ENCODE measurements around the gene SNRNP40. TPM values are rescaled to one million over a fixed set of nuclear protein-coding genes. Genes with fewer than 3 reads are reported as not detected.
A peak's percentile ranks its signal among the peaks of the same experiment; 100 is the strongest.

SNRNP40 gene
- total and polyA plus RNA-seq, 2 of the 13 experiments (the other 11 are each of a cell fraction or from before 2014, with no cell fraction given): 51.0 to 147 TPM

GRCh38 chr1:31296486-31297276, at the start of gene SNRNP40, which contains the start of gene ZCCHC17 (continued):
- TF ChIP-seq HNF4G (IDR thresholded peaks at IDR 0.05; ENCODE audit: borderline replicate concordance, low read depth, low read length): no peak
- TF ChIP-seq HNF4G (CRISPR knock-in tag; IDR thresholded peaks at IDR 0.05; ENCODE audit: borderline replicate concordance, low read depth): no peak
- peak; percentile 80 for TF ChIP-seq RBM39 (IDR thresholded peaks at IDR 0.05; ENCODE audit: low read depth, low read length, poor library complexity, severe bottlenecking)
- TF ChIP-seq NFYB (CRISPR knock-in tag; IDR thresholded peaks at IDR 0.05): peak; percentile 89
- no peak for TF ChIP-seq PAF1 (CRISPR knock-in tag; IDR thresholded peaks at IDR 0.05)
- TF ChIP-seq TCF12 (IDR thresholded peaks at IDR 0.05): no peak
- TF ChIP-seq TCF12 (CRISPR knock-in tag; IDR thresholded peaks at IDR 0.05): no peak
- TF ChIP-seq U2AF1 (optimal IDR thresholded peaks at IDR 0.05; ENCODE audit: low read depth, low read length): no peak
- TF ChIP-seq ZKSCAN1 (IDR thresholded peaks at IDR 0.05; ENCODE audit: low read length): no peak
- TF ChIP-seq, protein P1, sequence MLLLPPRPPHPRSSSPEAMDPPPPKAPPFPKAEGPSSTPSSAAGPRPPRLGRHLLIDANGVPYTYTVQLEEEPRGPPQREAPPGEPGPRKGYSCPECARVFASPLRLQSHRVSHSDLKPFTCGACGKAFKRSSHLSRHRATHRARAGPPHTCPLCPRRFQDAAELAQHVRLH (CRISPR knock-in tag; IDR thresholded peaks at IDR 0.05; ENCODE audit: borderline replicate concordance, low read depth): peak; percentile 9; the same call in 1 of the 2 replicates
- no peak for TF ChIP-seq MTA3 (CRISPR knock-in tag; IDR thresholded peaks at IDR 0.05)
- 0 out of 2 replicates have a peak, but pooled peaks have one; percentile 30 for TF ChIP-seq ZNF616 (CRISPR knock-in tag; IDR thresholded peaks at IDR 0.05; ENCODE audit: low read depth)
- TF ChIP-seq, protein P2, sequence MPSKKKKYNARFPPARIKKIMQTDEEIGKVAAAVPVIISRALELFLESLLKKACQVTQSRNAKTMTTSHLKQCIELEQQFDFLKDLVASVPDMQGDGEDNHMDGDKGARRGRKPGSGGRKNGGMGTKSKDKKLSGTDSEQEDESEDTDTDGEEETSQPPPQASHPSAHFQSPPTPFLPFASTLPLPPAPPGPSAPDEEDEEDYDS (CRISPR knock-in tag; IDR thresholded peaks at IDR 0.05): peak; percentile 81
- no peak for TF ChIP-seq NCOR1 (IDR thresholded peaks at IDR 0.05; ENCODE audit: borderline replicate concordance, low read length)
- TF ChIP-seq, protein P3, sequence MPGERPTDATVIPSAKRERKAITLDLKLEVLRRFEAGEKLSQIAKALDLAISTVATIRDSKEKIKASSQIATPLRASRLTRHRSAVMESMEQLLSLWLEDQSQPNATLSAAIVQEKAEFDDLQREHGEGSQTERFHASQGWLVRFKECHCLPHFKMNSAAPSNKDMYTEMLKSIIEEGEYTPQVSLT (CRISPR knock-in tag; IDR thresholded peaks at IDR 0.05; ENCODE audit: borderline replicate concordance, low read depth): no peak
- no peak for TF ChIP-seq ZNF766 (CRISPR knock-in tag; IDR thresholded peaks at IDR 0.05; ENCODE audit: borderline replicate concordance)
- TF ChIP-seq, protein P4, sequence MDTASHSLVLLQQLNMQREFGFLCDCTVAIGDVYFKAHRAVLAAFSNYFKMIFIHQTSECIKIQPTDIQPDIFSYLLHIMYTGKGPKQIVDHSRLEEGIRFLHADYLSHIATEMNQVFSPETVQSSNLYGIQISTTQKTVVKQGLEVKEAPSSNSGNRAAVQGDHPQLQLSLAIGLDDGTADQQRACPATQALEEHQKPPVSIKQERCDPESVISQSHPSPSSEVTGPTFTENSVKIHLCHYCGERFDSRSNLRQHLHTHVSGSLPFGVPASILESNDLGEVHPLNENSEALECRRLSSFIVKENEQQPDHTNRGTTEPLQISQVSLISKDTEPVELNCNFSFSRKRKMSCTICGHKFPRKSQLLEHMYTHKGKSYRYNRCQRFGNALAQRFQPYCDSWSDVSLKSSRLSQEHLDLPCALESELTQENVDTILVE (CRISPR knock-in tag; IDR thresholded peaks at IDR 0.05): no peak
- TF ChIP-seq ZNF552 (CRISPR knock-in tag; IDR thresholded peaks at IDR 0.05; ENCODE audit: borderline replicate concordance): 0 out of 2 replicates have a peak, but pooled peaks have one; percentile 21
- TF ChIP-seq ZNF30 (CRISPR knock-in tag; IDR thresholded peaks at IDR 0.05): no peak
- TF ChIP-seq ZNF747 (CRISPR knock-in tag; IDR thresholded peaks at IDR 0.05; ENCODE audit: borderline replicate concordance): 0 out of 2 replicates have a peak, but pooled peaks have one; percentile 63
- TF ChIP-seq HES4 (CRISPR knock-in tag; IDR thresholded peaks at IDR 0.05; ENCODE audit: borderline replicate concordance): no peak; the same call in 1 of the 2 replicates
- TF ChIP-seq, protein P5, sequence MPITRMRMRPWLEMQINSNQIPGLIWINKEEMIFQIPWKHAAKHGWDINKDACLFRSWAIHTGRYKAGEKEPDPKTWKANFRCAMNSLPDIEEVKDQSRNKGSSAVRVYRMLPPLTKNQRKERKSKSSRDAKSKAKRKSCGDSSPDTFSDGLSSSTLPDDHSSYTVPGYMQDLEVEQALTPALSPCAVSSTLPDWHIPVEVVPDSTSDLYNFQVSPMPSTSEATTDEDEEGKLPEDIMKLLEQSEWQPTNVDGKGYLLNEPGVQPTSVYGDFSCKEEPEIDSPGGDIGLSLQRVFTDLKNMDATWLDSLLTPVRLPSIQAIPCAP (CRISPR knock-in tag; IDR thresholded peaks at IDR 0.05; ENCODE audit: low read depth): no peak
- TF ChIP-seq ZNF678 (CRISPR knock-in tag; IDR thresholded peaks at IDR 0.05): no peak
- 0 out of 2 replicates have a peak, but pooled peaks have one; percentile 9 for TF ChIP-seq NR2F6 (IDR thresholded peaks at IDR 0.05)
- TF ChIP-seq NR2F6 (CRISPR knock-in tag; IDR thresholded peaks at IDR 0.05): 0 out of 2 replicates have a peak, but pooled peaks have one; percentile 44
- no peak for TF ChIP-seq HHEX (CRISPR knock-in tag; IDR thresholded peaks at IDR 0.05)
- TF ChIP-seq ZNF746 (CRISPR knock-in tag; IDR thresholded peaks at IDR 0.05): no peak
- no peak for TF ChIP-seq ZNF256 (CRISPR knock-in tag; conservative IDR thresholded peaks at IDR 0.05)

All from HepG2 (cell line).